BLaER1 (cell line): ENCODE results near the gene CBY2.
A peak's percentile ranks its signal among the peaks of the same experiment; 100 is the strongest.

Experiments used
- H3K27ac ChIP-seq: shearing (Covaris generic); formaldehyde crosslinking; 2 replicates; pipeline ENCODE4 v1.8.1; 2022
- H3K27me3 ChIP-seq: shearing (Covaris generic); formaldehyde crosslinking; 2 replicates; pipeline ENCODE4 v1.8.1; 2022
- H3K36me3 ChIP-seq: shearing (Covaris generic); formaldehyde crosslinking; 2 replicates; pipeline ENCODE4 v1.8.1; 2022
- H3K4me1 ChIP-seq: shearing (Covaris generic); formaldehyde crosslinking; 2 replicates; pipeline ENCODE4 v1.8.1; 2022
- H3K4me2 ChIP-seq: shearing (Covaris generic); formaldehyde crosslinking; 2 replicates; pipeline ENCODE4 v1.8.1; 2022
- H3K4me3 ChIP-seq: shearing (Covaris generic); formaldehyde crosslinking; 2 replicates; pipeline ENCODE4 v1.8.1; 2022
- H3K9ac ChIP-seq: shearing (Covaris generic); formaldehyde crosslinking; 2 replicates; pipeline ENCODE4 v1.8.1; 2022
- H3K9me3 ChIP-seq: shearing (Covaris generic); formaldehyde crosslinking; 2 replicates; pipeline ENCODE4 v1.8.1; 2022
- H4K20me1 ChIP-seq: shearing (Covaris generic); formaldehyde crosslinking; 2 replicates; pipeline ENCODE4 v1.8.1; 2022
- Cebpa-rat ChIP-seq: shearing (Covaris generic); IDR thresholded peaks from 2 replicates; pipeline ENCODE4 v1.8.1; 2022

Gene CBY2

DNA sequence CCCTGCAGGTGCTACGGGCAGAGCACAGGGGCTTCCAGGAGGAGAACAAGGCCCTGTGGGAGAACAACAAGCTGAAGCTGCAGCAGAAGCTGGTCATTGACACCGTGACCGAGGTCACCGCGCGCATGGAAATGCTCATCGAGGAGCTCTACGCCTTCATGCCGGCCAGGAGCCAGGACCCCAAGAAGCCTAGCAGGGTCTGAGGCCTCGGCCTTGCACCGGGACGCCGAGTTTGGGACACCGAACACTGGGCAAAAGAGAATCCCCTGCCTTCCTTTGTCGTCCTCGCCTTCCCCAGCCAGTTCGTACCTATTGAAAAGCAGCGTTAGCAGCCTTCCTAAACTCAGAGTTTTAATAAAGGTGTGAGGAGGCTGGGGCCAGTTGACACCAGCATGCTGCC, 12.1 kb downstream of the CBY2 start:
- Histone ChIP-seq H3K36me3 (no peaks in the 10 kb centered on the region), H3K4me1 (peaks cover 40% of the 10 kb centered on the region), H3K9ac (no peak overlapping the region), H3K27ac (no peak overlapping the region), H3K4me3 (no peak overlapping the region), H3K27me3 (no peaks in the 10 kb centered on the region), H4K20me1 (no peaks in the 10 kb centered on the region), H3K4me2 (no peak overlapping the region), H3K9me3 (peaks cover 14% of the 10 kb centered on the region)
- no peak for TF ChIP-seq Cebpa-rat

DNA sequence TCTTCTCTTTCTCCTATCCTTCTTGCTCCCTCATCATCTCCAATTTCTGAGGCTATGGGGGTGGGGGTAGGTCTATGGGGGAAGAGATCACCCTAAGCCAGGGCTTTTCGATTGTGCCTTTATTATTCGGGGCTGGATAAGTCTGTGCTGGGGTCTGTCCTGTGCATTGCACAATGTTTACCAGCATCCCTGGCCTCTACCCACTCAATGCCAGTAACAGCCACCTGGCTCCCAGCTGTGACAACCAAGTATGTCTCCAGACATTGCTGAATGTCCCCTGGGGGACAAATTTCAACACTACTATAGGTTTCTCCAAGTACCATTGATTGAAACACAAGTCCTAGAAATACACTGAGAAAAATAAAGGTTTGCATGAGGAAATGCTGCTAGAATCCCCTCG, 13.2 kb downstream of the CBY2 start:
- H3K4me1 ChIP-seq = peaks cover 47% of the 10 kb centered on the region
- no peak overlapping the region for H3K9ac ChIP-seq
- no peaks in the 10 kb centered on the region for H3K36me3 ChIP-seq
- peaks cover 14% of the 10 kb centered on the region for H3K9me3 ChIP-seq
- no peaks in the 10 kb centered on the region for H3K27me3 ChIP-seq
- H3K4me3 ChIP-seq = no peak overlapping the region
- peak; percentile 66; the same call in 1 of the 2 replicates for TF ChIP-seq Cebpa-rat
- H3K27ac ChIP-seq = no peak overlapping the region
- H4K20me1 ChIP-seq = no peaks in the 10 kb centered on the region
- peak overlapping the region; percentile 45 for H3K4me2 ChIP-seq

DNA sequence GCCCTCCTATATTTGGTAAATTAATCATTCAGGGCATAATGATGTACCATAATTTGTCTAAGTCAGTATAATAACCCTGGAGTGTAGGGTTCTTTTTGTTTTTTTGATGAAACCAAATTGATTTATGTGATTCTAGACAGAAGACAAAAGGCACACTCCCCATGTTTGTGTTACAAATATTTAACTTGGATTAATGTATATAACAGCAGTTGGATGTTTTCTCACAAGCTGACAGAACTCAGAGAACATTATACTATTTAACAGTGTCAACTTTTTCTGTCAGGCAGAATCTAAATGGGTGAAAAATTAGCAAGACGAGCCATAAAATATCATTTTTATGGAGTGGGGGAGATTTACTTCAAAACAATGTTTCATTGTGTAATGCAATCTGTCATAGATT, 15.2 kb downstream of the CBY2 start:
- no peaks in the 10 kb centered on the region for H4K20me1 ChIP-seq
- TF ChIP-seq Cebpa-rat = no peak
- H3K9ac ChIP-seq = no peak overlapping the region
- H3K4me1 ChIP-seq = peaks cover 47% of the 10 kb centered on the region
- H3K27me3 ChIP-seq = no peaks in the 10 kb centered on the region
- H3K9me3 ChIP-seq = peaks cover 14% of the 10 kb centered on the region
- H3K36me3 ChIP-seq = no peaks in the 10 kb centered on the region
- no peak overlapping the region for H3K27ac ChIP-seq
- no peak overlapping the region for H3K4me2 ChIP-seq
- H3K4me3 ChIP-seq = no peak overlapping the region

DNA sequence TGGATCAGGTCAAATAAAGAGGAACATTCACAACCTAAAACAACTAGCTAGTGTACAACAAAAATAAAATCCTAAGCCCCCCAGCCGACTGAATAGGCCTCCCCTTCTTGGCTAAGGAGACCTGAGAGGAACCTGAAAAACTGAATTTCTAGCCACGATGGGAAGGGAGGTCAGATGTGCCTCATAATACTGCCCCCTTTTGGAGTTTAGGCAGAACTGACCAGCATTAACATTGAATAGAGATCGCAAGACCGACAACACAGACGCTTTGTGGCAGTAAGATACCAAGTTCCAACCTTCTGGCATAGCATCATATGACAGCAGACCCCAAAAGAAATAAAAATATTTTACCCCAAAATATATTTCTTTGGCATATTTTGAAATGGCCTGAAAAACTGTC, 15.9 kb downstream of the CBY2 start:
- H4K20me1 ChIP-seq = no peaks in the 10 kb centered on the region
- no peaks in the 10 kb centered on the region for H3K27me3 ChIP-seq
- no peak for TF ChIP-seq Cebpa-rat
- H3K36me3 ChIP-seq = no peaks in the 10 kb centered on the region
- no peak overlapping the region for H3K27ac ChIP-seq
- peaks cover 7% of the 10 kb centered on the region for H3K9me3 ChIP-seq
- H3K9ac ChIP-seq = no peak overlapping the region
- H3K4me1 ChIP-seq = peaks cover 47% of the 10 kb centered on the region
- no peak overlapping the region for H3K4me3 ChIP-seq
- no peak overlapping the region for H3K4me2 ChIP-seq

DNA sequence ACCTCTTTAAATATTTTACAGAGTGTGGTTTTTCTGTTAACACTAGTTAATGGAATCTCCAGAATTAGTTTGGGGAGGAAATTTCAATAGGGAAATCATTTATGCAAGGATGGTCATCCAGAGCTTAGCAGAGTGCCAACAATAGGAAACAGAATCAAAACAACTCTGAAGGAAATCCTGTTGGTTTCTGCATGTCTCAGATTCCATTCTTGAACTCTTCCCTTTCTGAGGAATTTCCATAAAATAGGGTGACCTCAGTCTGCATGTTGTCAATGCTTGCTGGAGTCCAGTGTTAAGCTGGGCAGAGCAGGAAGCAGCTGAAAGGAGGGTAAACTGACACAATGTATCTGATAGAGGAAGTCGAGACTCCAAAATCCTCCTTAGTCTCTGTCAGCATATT, 16.9 kb downstream of the CBY2 start:
- Histone ChIP-seq H3K27ac (no peak overlapping the region; the same call in 1 of the 2 replicates), H3K4me3 (no peak overlapping the region), H3K4me1 (peaks cover 47% of the 10 kb centered on the region), H3K9ac (no peak overlapping the region), H4K20me1 (no peaks in the 10 kb centered on the region), H3K27me3 (no peaks in the 10 kb centered on the region), H3K36me3 (no peaks in the 10 kb centered on the region), H3K4me2 (peak overlapping the region; percentile 25), H3K9me3 (no peaks in the 10 kb centered on the region)
- TF ChIP-seq Cebpa-rat = no peak

DNA sequence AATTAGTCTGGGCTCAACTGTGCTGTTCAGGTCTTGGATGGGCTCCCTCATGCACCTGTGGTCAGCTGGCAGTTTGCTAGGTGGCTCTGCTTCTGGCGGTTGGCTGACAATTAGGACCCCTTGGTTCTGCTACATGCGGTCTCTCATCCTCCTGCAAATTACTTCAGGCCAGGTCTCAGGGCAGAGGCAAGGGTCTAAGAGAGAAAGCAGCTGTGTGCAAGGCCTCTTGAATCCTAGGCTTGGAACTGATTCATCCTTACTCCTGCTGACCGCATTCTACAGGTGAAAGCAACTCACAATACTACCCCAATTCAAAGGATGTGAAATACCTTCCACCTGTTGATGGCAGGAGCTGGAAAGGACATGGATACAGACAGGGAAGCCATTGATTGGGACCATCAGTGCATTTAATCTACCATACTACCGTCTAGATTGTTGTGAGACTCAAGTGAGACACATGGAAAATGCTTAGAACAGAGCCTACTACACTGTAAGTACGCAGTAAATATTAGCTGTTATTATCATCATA, 19.1 kb downstream of the CBY2 start:
- no peak overlapping the region for H3K27ac ChIP-seq
- no peak for TF ChIP-seq Cebpa-rat
- no peaks in the 10 kb centered on the region for H3K36me3 ChIP-seq
- no peaks in the 10 kb centered on the region for H4K20me1 ChIP-seq
- peaks cover 32% of the 10 kb centered on the region for H3K4me1 ChIP-seq
- no peak overlapping the region for H3K4me2 ChIP-seq
- no peak overlapping the region for H3K4me3 ChIP-seq
- H3K9ac ChIP-seq = no peak overlapping the region
- H3K9me3 ChIP-seq = no peaks in the 10 kb centered on the region
- H3K27me3 ChIP-seq = no peaks in the 10 kb centered on the region

DNA sequence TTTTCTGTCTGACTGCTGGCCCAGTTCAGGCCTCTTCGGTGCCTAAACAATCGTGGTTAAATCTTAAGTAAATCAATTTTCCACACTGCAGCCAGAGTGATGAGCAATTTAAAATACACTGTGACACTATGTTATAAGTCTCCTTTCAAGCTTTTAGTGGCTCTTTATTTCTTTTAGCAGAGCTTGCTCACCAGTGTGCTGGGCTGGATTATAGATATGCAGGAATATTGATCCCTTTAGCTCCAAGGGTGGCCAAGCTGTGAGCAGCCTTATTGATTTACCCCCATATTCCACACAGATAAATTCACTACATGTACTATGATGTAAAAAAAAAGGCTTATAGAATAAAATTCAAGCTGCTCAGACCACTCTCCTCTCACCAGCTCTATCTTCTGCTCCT, 21.7 kb downstream of the CBY2 start:
- TF ChIP-seq Cebpa-rat = no peak
- Histone ChIP-seq H4K20me1 (no peaks in the 10 kb centered on the region), H3K4me3 (no peak overlapping the region)

DNA sequence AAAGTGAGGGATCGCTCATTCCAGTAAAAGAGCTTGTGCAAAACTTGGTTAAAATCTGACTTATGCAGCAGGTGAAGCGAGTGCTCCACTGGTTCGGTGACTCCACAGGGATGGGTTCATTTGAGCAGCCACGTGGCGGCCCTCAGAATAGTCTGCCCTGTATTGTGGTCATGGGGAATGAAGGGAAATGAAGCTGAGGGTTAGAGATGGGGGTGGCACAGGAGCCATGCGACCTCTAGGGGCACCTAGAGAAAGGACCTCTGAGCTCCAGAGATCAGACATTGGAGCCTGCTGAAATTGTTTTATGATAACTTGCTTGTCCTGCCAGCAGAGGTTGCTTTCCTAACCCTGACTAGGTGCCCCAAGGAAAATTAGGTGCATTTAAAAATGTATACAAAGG, 26.6 kb downstream of the CBY2 start:
- Histone ChIP-seq H3K27ac (no peak overlapping the region), H4K20me1 (no peaks in the 10 kb centered on the region), H3K4me2 (no peak overlapping the region), H3K4me1 (peaks cover 4% of the 10 kb centered on the region; the same call in 1 of the 2 replicates), H3K4me3 (no peak overlapping the region), H3K9ac (no peak overlapping the region), H3K9me3 (no peaks in the 10 kb centered on the region), H3K36me3 (no peaks in the 10 kb centered on the region), H3K27me3 (no peaks in the 10 kb centered on the region)
- TF ChIP-seq Cebpa-rat = no peak

More for the DNA sequence above, 21.7 kb downstream of the CBY2 start:
- no peak overlapping the region for H3K4me2 ChIP-seq
- no peaks in the 10 kb centered on the region for H3K9me3 ChIP-seq
- H3K9ac ChIP-seq = no peak overlapping the region
- peaks cover 14% of the 10 kb centered on the region for H3K4me1 ChIP-seq
- H3K27ac ChIP-seq = no peak overlapping the region
- no peaks in the 10 kb centered on the region for H3K27me3 ChIP-seq
- no peaks in the 10 kb centered on the region for H3K36me3 ChIP-seq

DNA sequence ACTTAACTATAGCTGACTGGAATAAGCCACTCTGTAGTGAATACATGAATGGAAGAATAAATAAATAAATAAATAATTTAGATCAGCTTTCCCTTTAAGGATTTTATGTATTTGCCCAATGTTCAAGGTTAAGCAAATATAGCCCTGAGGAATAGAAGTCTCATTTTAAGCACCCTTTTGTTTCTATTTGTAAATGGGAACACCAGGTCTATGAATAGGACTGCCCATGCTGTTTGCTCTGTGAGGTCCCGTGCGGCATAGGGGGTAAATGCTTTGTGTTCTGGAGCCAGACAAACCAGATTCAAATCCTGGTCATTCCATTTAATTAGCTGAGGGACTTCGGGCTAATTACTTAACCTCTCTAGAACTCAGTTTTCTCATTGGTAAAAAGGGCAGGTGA, 29.3 kb downstream of the CBY2 start:
- no peaks in the 10 kb centered on the region for H3K36me3 ChIP-seq
- no peak overlapping the region for H3K27ac ChIP-seq
- no peaks in the 10 kb centered on the region for H4K20me1 ChIP-seq
- H3K27me3 ChIP-seq = no peaks in the 10 kb centered on the region
- no peak for TF ChIP-seq Cebpa-rat
- no peak overlapping the region for H3K9ac ChIP-seq
- H3K4me2 ChIP-seq = no peak overlapping the region
- peaks cover under 1% of the 10 kb centered on the region; the same call in 1 of the 2 replicates for H3K9me3 ChIP-seq
- peaks cover 4% of the 10 kb centered on the region; the same call in 1 of the 2 replicates for H3K4me1 ChIP-seq
- no peak overlapping the region for H3K4me3 ChIP-seq

DNA sequence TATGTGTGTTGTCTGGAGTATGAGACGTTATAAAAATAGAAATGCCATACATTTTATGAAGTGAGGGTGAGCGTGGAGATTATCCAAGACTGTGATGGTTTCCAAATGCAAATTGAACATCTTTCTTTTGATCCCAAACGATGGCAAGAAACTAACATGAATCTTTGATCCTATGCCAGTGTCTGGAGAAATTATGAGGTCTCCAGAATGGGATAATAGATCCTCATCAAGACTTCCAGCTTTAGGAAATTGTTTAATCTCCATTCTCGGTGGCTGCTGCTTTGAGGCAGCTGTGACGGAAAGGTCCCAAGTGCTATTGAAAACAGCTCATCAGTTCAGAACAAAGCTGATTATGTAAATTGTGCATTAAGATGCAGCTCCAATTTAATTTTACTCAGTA, 30.8 kb downstream of the CBY2 start:
- Histone ChIP-seq H3K9me3 (peaks cover 3% of the 10 kb centered on the region; the same call in 1 of the 2 replicates), H3K27ac (no peak overlapping the region), H4K20me1 (no peaks in the 10 kb centered on the region), H3K27me3 (no peaks in the 10 kb centered on the region), H3K9ac (no peak overlapping the region), H3K4me2 (no peak overlapping the region), H3K4me3 (no peak overlapping the region), H3K36me3 (no peaks in the 10 kb centered on the region), H3K4me1 (peaks cover 4% of the 10 kb centered on the region; the same call in 1 of the 2 replicates)
- no peak for TF ChIP-seq Cebpa-rat

DNA sequence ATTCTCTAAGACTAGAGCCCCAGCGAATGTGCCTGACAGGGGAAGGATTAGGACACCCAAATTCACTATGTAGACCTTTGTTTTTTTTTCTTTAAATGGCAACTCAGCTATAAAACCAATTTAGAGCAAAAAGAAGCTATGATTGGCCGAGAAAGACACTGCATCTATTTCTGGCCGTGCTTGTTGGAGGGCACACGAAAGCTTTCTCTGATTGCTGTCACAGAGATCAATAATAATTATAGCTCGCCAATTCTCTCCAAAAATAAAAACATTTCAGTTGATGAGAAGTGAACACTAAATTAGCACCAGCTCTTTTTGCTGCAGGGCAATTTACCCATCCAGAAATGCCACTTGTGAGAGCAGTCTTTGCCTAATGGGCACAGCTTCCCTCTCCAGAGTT, 31.2 kb downstream of the CBY2 start:
- Histone ChIP-seq H3K4me2 (no peak overlapping the region), H3K9ac (no peak overlapping the region), H3K9me3 (peaks cover 3% of the 10 kb centered on the region; the same call in 1 of the 2 replicates), H3K4me1 (peaks cover 4% of the 10 kb centered on the region; the same call in 1 of the 2 replicates), H3K27ac (no peak overlapping the region), H3K27me3 (no peaks in the 10 kb centered on the region), H3K36me3 (no peaks in the 10 kb centered on the region), H4K20me1 (no peaks in the 10 kb centered on the region), H3K4me3 (no peak overlapping the region)
- TF ChIP-seq Cebpa-rat = no peak
